IMR-90 (cell line): ENCODE measurements around the gene TAS2R19. TPM values are rescaled to one million over a fixed set of nuclear protein-coding genes. Genes with fewer than 3 reads are reported as not detected.

Experiments
- ATAC-seq: fragments of 200-7000 bp; cut with Tn5 transposase; 2 replicates; pipeline ENCODE4 v1.9.1; 2020; ENCODE audit warnings: low read depth, mild to moderate bottlenecking, moderate library complexity
- BruUV-seq: library from RNA; stranded (reverse); fragments of 400-500 nt; replicated peaks from 2 replicates; lab custom pipeline; 2021; lab: Mats Ljungman, UMichigan
- CTCF ChIA-PET: fragments of 300-600 bp; formaldehyde crosslinking; extraction: SDS; loops from one replicate; lab custom pipeline; 2021; ENCODE audit warnings: antibody characterized with exemption; lab: Yijun Ruan, JAX
- POLR2A ChIA-PET: fragments of 300-600 bp; sonication (Branson Sonifier 250); formaldehyde crosslinking; loops from one replicate; lab custom pipeline; 2022; ENCODE audit warnings: antibody characterized with exemption; ENCODE audit not compliant: unreplicated experiment; lab: Charles Lee
- DNase-seq: peaks from one replicate; pipeline ENCODE4 v3.0.0; 2013
- H2AFZ ChIP-seq: replicated peaks from 2 replicates; pipeline ENCODE3; 2013; ENCODE audit warnings: low read length, mild to moderate bottlenecking; ENCODE audit not compliant: poor library complexity
- H2AK5ac ChIP-seq: 2 replicates; pipeline ENCODE4 v1.6.1; 2013; ENCODE audit warnings: low read depth, low read length, inconsistent platforms
- H2AK9ac ChIP-seq: replicated peaks from 2 replicates; pipeline ENCODE3; 2013; ENCODE audit warnings: mild to moderate bottlenecking, low read depth, low read length, moderate library complexity; ENCODE audit not compliant: poor library complexity
- H2BK120ac ChIP-seq: 2 replicates; pipeline ENCODE4 v1.6.1; 2013; ENCODE audit warnings: low read depth, low read length, inconsistent platforms
- H2BK15ac ChIP-seq: 3 replicates; pipeline ENCODE4 v1.6.1; 2013; ENCODE audit warnings: low read depth, low read length, inconsistent platforms
- H2BK20ac ChIP-seq: 2 replicates; pipeline ENCODE4 v1.6.1; 2013; ENCODE audit warnings: low read depth, mild to moderate bottlenecking, inconsistent platforms, low read length, moderate library complexity
- H2BK5ac ChIP-seq: 2 replicates; pipeline ENCODE4 v1.6.1; 2013; ENCODE audit warnings: mild to moderate bottlenecking, low read depth, low read length, inconsistent platforms; ENCODE audit not compliant: poor library complexity, severe bottlenecking
- H3K14ac ChIP-seq: replicated peaks from 2 replicates; pipeline ENCODE4 v1.6.1; 2013; ENCODE audit warnings: low read depth, low read length, inconsistent platforms
- H3K18ac ChIP-seq: 2 replicates; pipeline ENCODE4 v1.6.1; 2013; ENCODE audit warnings: low read depth, low read length, control low read depth
- H3K23ac ChIP-seq: 2 replicates; pipeline ENCODE4 v1.6.1; 2013; ENCODE audit warnings: low read depth, low read length, inconsistent platforms
- H3K27ac ChIP-seq: 2 replicates; pipeline ENCODE4 v1.5.1; 2013; ENCODE audit warnings: mild to moderate bottlenecking, control low read depth, low read length; ENCODE audit not compliant: insufficient read depth
- H3K27me3 ChIP-seq: 2 replicates; pipeline ENCODE4 v1.6.1; 2013; ENCODE audit warnings: low read length; ENCODE audit not compliant: control insufficient read depth, insufficient read depth
- H3K36me3 ChIP-seq: 2 replicates; pipeline ENCODE4 v1.6.1; 2013; ENCODE audit warnings: low read length, mixed read lengths; ENCODE audit not compliant: control insufficient read depth, insufficient read depth
- H3K4ac ChIP-seq: 2 replicates; pipeline ENCODE4 v1.6.1; 2013; ENCODE audit warnings: low read depth, low read length, inconsistent platforms
- H3K4me1 ChIP-seq: 2 replicates; pipeline ENCODE4 v1.6.1; 2013; ENCODE audit warnings: low read length, mixed read lengths; ENCODE audit not compliant: control insufficient read depth, insufficient read depth
- H3K4me2 ChIP-seq: 2 replicates; pipeline ENCODE4 v1.6.1; 2013; ENCODE audit warnings: low read depth, mild to moderate bottlenecking, control low read depth, low read length, moderate library complexity
- H3K4me3 ChIP-seq: 2 replicates; pipeline ENCODE4 v1.5.1; 2013; ENCODE audit warnings: low read depth, mild to moderate bottlenecking, control low read depth, low read length, moderate library complexity; ENCODE audit not compliant: insufficient read depth
- H3K56ac ChIP-seq: 2 replicates; pipeline ENCODE4 v1.6.1; 2013; ENCODE audit warnings: low read length, inconsistent platforms; ENCODE audit not compliant: insufficient read depth; ENCODE audit errors: extremely low read depth
- H3K79me1 ChIP-seq, 2 experiments: 2 replicates each; pipeline ENCODE4 v1.6.1; 2013; ENCODE audit warnings: low read length in 2 of 2, inconsistent platforms in 1 of 2, low read depth in 1 of 2
- H3K9ac ChIP-seq: 2 replicates; pipeline ENCODE4 v1.6.1; 2013; ENCODE audit warnings: low read depth, low read length, control low read depth
- H3K9me1 ChIP-seq: 2 replicates; pipeline ENCODE4 v1.6.1; 2013; ENCODE audit warnings: low read length, inconsistent platforms; ENCODE audit not compliant: insufficient read depth
- H3K9me3 ChIP-seq: 2 replicates; pipeline ENCODE4 v1.6.1; 2013; ENCODE audit warnings: low read length; ENCODE audit not compliant: control insufficient read depth, insufficient read depth
- H4K20me1 ChIP-seq: 2 replicates; pipeline ENCODE4 v1.6.1; 2013; ENCODE audit warnings: low read length, inconsistent platforms; ENCODE audit not compliant: insufficient read depth
- H4K5ac ChIP-seq: 2 replicates; pipeline ENCODE4 v1.6.1; 2013; ENCODE audit warnings: mild to moderate bottlenecking, low read depth, low read length, control low read depth
- H4K8ac ChIP-seq, 2 experiments: 2 replicates each; pipeline ENCODE4 v1.6.1; 2013; ENCODE audit warnings: low read depth in 2 of 2, low read length in 2 of 2, control low read depth in 1 of 2, inconsistent platforms in 1 of 2
- H4K91ac ChIP-seq: 2 replicates; pipeline ENCODE4 v1.6.1; 2013; ENCODE audit warnings: low read depth, low read length, inconsistent platforms; ENCODE audit not compliant: insufficient read depth
- MAZ ChIP-seq: IDR thresholded peaks from 2 replicates; pipeline ENCODE4 v1.6.1; 2012; ENCODE audit warnings: low read depth, mild to moderate bottlenecking, low read length, improper control_type of control experiment, moderate library complexity, borderline replicate concordance
- POLR2A ChIP-seq: IDR thresholded peaks from 2 replicates; pipeline ENCODE4 v1.6.1; 2012; ENCODE audit warnings: mild to moderate bottlenecking, low read depth, low read length
- WGBS, 2 experiments: methylation state at CpG; one replicate each; pipeline versions ENCODE4 v1.1.5 to v1.1.7; 2013; ENCODE audit warnings: missing lambda C conversion rate in 2 of 2; ENCODE audit not compliant: insufficient read length in 1 of 2; ENCODE audit errors: extremely low coverage in 2 of 2; 5-methylcytosine and 5-hydroxymethylcytosine counted together
- dilution Hi-C: fragments of 300-500 bp; cut with HindIII; formaldehyde crosslinking; loops from one replicate; pipeline ENCODE4 v1.14.3; 2018; ENCODE audit warnings: low sequenced_read_pairs; ENCODE audit not compliant: unreplicated experiment
- in situ Hi-C: fragments of 300-500 bp; cut with MboI; formaldehyde crosslinking; loops from 3 replicates; pipeline ENCODE4 v1.14.3; 2019; ENCODE audit warnings: low sequenced_read_pairs, inconsistent platforms, mixed read lengths
- intact Hi-C: fragments of 100-400 bp; cut with micrococcal nuclease; formaldehyde crosslinking; loops from 2 replicates; pipeline ENCODE4 v1.10.0; 2022
- polyA plus RNA-seq, 3 experiments: library from polyadenylated mRNA; depleted of rRNA; stranded (reverse); fragments of >200 nt; gene quantifications; 2 replicates each; pipeline ENCODE4 v1.2.3, GENCODE V29; 2012; ENCODE audit warnings: low replicate concordance in 1 of 3
- total RNA-seq: library from RNA; depleted of rRNA; stranded (reverse); fragments of >200 nt; gene quantifications from 2 replicates; pipeline ENCODE4 v1.2.3, GENCODE V29; 2012

TAS2R19 gene
- total and polyA plus RNA-seq, 2 of the 4 experiments (the other 2 are of a cell fraction) = 0.24 to 5.0 TPM

GRCh38 chr12:10982244-10982643 lies 40.2 kb downstream of the TAS2R19 start:
- H3K9me1 ChIP-seq = 0 out of 2 replicates have a peak, but pooled peaks cover 5% of the 10 kb centered on the region
- in situ Hi-C loops = no loop called here
- no peaks in the 10 kb centered on the region for H3K36me3 ChIP-seq
- TF ChIP-seq POLR2A (no peak), MAZ (no peak)
- no peak overlapping the region for H2BK20ac ChIP-seq
- no peak overlapping the region for H3K27ac ChIP-seq
- ATAC-seq (no peak), DNase-seq (no peak)
- H2BK120ac ChIP-seq = no peak overlapping the region
- no peak overlapping the region for H2BK15ac ChIP-seq
- no peaks in the 10 kb centered on the region for H3K4me1 ChIP-seq
- no peak overlapping the region for H3K4ac ChIP-seq
- H3K4me3 ChIP-seq = no peak overlapping the region
- H2AFZ ChIP-seq = no peak overlapping the region
- no peaks in the 10 kb centered on the region for H3K9me3 ChIP-seq
- H4K91ac ChIP-seq = no peak overlapping the region
- H3K4me2 ChIP-seq = no peak overlapping the region
- no TSS peak for BruUV-seq
- H4K20me1 ChIP-seq = no peaks in the 10 kb centered on the region; the same call in 1 of the 2 replicates
- H2AK9ac ChIP-seq = no peak overlapping the region
- ChIA-PET POLR2A (no interaction called here), CTCF (interaction anchor here (0.7 kb wide), 1 partner anchor 26 kb away, joined by 5 read pairs; no protein-coding TSS in a partner anchor)
- H3K79me1 ChIP-seq = peaks cover 0 to 7% of the 10 kb centered on the region in 2 experiments; a peak in 1 of 4 replicates
- H3K9ac ChIP-seq = no peak overlapping the region
- no CpG with 5 or more reads among the region's 5 CpGs for WGBS, 2 experiments
- no peaks in the 10 kb centered on the region for H3K27me3 ChIP-seq
- no peak overlapping the region for H2AK5ac ChIP-seq
- H2BK5ac ChIP-seq = no peak overlapping the region
- no peak overlapping the region for H4K8ac ChIP-seq
- H3K23ac ChIP-seq = no peak overlapping the region
- no peak overlapping the region for H3K18ac ChIP-seq
- no peak overlapping the region for H4K5ac ChIP-seq
- no peak overlapping the region for H3K56ac ChIP-seq
- dilution Hi-C loops = no loop called here
- intact Hi-C loops = no loop called here
- H3K14ac ChIP-seq = no peak overlapping the region
